HepG2 (cell line): ENCODE results near the gene CPNE1. TPM values are rescaled to one million over a fixed set of nuclear protein-coding genes. Genes with fewer than 3 reads are reported as not detected.

Experiments used
- ARID2 ChIP-seq: sonication (generic); formaldehyde crosslinking; IDR thresholded peaks from 2 replicates; pipeline ENCODE4 v1.8.1; 2022; ENCODE audit warnings: mild to moderate bottlenecking, missing genetic modification reagents, borderline replicate concordance
- LCORL ChIP-seq, 2 experiments: fragments of 450-650 bp in 1 of 2; sonication (generic) in 1 of 2; formaldehyde crosslinking in 1 of 2; IDR thresholded peaks; 2 replicates each; pipeline versions ENCODE4 v1.5.0 to v1.6.1; 2017 to 2020; ENCODE audit warnings: antibody characterized with exemption in 1 of 2, missing genetic modification reagents in 1 of 2
- NFE2 ChIP-seq: sonication (generic); formaldehyde crosslinking; IDR thresholded peaks from 2 replicates; pipeline ENCODE4 v1.4.0; 2020; ENCODE audit warnings: missing genetic modification reagents
- TARDBP ChIP-seq: sonication (generic); formaldehyde crosslinking; IDR thresholded peaks from 2 replicates; pipeline ENCODE4 v1.8.0; 2022; ENCODE audit warnings: mild to moderate bottlenecking, missing genetic modification reagents
- THYN1 ChIP-seq: sonication (generic); formaldehyde crosslinking; IDR thresholded peaks from 2 replicates; pipeline ENCODE4 v1.8.1; 2023; ENCODE audit warnings: low read depth, mild to moderate bottlenecking, moderate library complexity, missing genetic modification reagents, borderline replicate concordance
- ZFP62 ChIP-seq: sonication (generic); formaldehyde crosslinking; IDR thresholded peaks from 2 replicates; pipeline ENCODE4 v1.4.0; 2020; ENCODE audit warnings: missing genetic modification reagents
- ZNF790 ChIP-seq: sonication (generic); formaldehyde crosslinking; IDR thresholded peaks from 2 replicates; pipeline ENCODE4 v1.8.0; 2022; ENCODE audit warnings: missing genetic modification reagents, mild to moderate bottlenecking, borderline replicate concordance
- ZNF891 ChIP-seq: sonication (generic); formaldehyde crosslinking; IDR thresholded peaks from 2 replicates; pipeline ENCODE4 v1.5.0; 2020; ENCODE audit warnings: mild to moderate bottlenecking, missing genetic modification reagents
- ZSCAN9 ChIP-seq: IDR thresholded peaks from 2 replicates; pipeline ENCODE4 v1.6.1; 2016; ENCODE audit warnings: borderline replicate concordance
- polyA plus RNA-seq, 8 experiments: library from polyadenylated mRNA; depleted of rRNA in 3 of 8; stranded (reverse) in 7 of 8; unstranded in 1 of 8; fragments of >200 nt; fragmentation: Illumina TruSeq in 4 of 8; extraction: Trizol in 4 of 8; gene quantifications; 2 replicates each; pipeline versions ENCODE4 v1.2.1 to v1.2.3, GENCODE V29; 2011 to 2016; ENCODE audit warnings: low read depth in 4 of 8, missing spikeins in 1 of 8, mixed read lengths in 1 of 8; ENCODE audit not compliant: insufficient read depth in 1 of 8
- total RNA-seq, 5 experiments: library from RNA; depleted of rRNA; stranded (reverse); fragments of >200 nt; fragmentation: Illumina TruSeq; extraction: Trizol; gene quantifications; 2 replicates each; pipeline ENCODE4 v1.2.3, GENCODE V29; 2016; ENCODE audit warnings: low read depth in 1 of 5
- TF ChIP-seq, protein P1 (sequence below): sonication (generic); formaldehyde crosslinking; IDR thresholded peaks from 2 replicates; pipeline ENCODE4 v1.8.1; 2022; ENCODE audit warnings: low read depth, mild to moderate bottlenecking, missing genetic modification reagents
- TF ChIP-seq, protein P2 (sequence below): sonication (generic); formaldehyde crosslinking; IDR thresholded peaks from 2 replicates; pipeline ENCODE4 v1.4.0; 2020; ENCODE audit warnings: missing genetic modification reagents
- TF ChIP-seq, protein P3 (sequence below): sonication (generic); formaldehyde crosslinking; IDR thresholded peaks from 2 replicates; pipeline ENCODE4 v1.4.0; 2020; ENCODE audit warnings: missing genetic modification reagents
- TF ChIP-seq, protein P4 (sequence below): sonication (generic); formaldehyde crosslinking; IDR thresholded peaks from 2 replicates; pipeline ENCODE4 v1.4.0; 2020; ENCODE audit warnings: missing genetic modification reagents, mild to moderate bottlenecking, borderline replicate concordance
- TF ChIP-seq, protein P5 (sequence below): sonication (generic); formaldehyde crosslinking; IDR thresholded peaks from 2 replicates; pipeline ENCODE4 v1.4.0; 2020; ENCODE audit warnings: missing genetic modification reagents, borderline replicate concordance
- TF ChIP-seq, protein P6 (sequence below): sonication (generic); formaldehyde crosslinking; IDR thresholded peaks from 2 replicates; pipeline ENCODE4 v1.8.0; 2022; ENCODE audit warnings: low read depth, missing genetic modification reagents

The CPNE1 gene
- total and polyA plus RNA-seq, 2 of the 13 experiments (the other 11 are each of a cell fraction or from before 2014, with no cell fraction given), result 408 to 431 TPM

DNA sequence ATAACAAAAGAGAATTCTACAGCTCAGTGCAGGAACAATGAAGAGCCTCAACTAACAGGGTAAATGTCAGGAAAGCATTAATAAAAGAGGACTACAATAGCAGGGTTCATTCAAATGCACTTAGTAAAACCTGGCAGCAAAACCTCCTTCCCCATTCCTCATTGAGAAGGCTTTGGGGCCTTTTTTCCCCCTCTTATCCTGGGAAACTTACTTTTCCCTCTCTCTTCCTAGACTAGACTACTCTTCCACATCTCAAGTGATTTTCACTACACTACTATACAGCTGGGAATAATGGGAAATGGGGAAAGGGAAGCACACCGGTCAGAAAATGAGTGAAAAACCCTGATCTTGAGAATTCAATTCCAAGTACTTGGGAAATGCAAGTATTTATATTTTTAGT lies 44.6 kb upstream of the CPNE1 start (continued):
- TF ChIP-seq, protein P1, sequence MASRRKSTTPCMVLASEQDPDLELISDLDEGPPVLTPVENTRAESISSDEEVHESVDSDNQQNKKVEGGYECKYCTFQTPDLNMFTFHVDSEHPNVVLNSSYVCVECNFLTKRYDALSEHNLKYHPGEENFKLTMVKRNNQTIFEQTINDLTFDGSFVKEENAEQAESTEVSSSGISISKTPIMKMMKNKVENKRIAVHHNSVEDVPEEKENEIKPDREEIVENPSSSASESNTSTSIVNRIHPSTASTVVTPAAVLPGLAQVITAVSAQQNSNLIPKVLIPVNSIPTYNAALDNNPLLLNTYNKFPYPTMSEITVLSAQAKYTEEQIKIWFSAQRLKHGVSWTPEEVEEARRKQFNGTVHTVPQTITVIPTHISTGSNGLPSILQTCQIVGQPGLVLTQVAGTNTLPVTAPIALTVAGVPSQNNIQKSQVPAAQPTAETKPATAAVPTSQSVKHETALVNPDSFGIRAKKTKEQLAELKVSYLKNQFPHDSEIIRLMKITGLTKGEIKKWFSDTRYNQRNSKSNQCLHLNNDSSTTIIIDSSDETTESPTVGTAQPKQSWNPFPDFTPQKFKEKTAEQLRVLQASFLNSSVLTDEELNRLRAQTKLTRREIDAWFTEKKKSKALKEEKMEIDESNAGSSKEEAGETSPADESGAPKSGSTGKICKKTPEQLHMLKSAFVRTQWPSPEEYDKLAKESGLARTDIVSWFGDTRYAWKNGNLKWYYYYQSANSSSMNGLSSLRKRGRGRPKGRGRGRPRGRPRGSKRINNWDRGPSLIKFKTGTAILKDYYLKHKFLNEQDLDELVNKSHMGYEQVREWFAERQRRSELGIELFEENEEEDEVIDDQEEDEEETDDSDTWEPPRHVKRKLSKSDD (CRISPR knock-in tag), result no peak
- TF ChIP-seq, protein P2, sequence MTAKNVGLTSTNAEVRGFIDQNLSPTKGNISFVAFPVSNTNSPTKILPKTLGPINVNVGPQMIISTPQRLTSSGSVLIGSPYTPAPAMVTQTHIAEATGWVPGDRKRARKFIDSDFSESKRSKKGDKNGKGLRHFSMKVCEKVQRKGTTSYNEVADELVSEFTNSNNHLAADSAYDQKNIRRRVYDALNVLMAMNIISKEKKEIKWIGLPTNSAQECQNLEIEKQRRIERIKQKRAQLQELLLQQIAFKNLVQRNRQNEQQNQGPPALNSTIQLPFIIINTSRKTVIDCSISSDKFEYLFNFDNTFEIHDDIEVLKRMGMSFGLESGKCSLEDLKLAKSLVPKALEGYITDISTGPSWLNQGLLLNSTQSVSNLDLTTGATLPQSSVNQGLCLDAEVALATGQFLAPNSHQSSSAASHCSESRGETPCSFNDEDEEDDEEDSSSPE (CRISPR knock-in tag), result no peak
- TF ChIP-seq ZSCAN9 (no peak), LCORL (IDR thresholded peaks at IDR 0.05) (no peak), LCORL (CRISPR knock-in tag; IDR thresholded peaks at IDR 0.05) (no peak), NFE2 (CRISPR knock-in tag) (no peak), ZFP62 (CRISPR knock-in tag) (no peak), ZNF891 (CRISPR knock-in tag) (no peak), THYN1 (CRISPR knock-in tag) (0 out of 2 replicates have a peak, but pooled peaks have one; percentile 60), ZNF790 (no peak), TARDBP (CRISPR knock-in tag) (0 out of 2 replicates have a peak, but pooled peaks have one; percentile 26), ARID2 (peak; percentile 78; the same call in 1 of the 2 replicates)
- TF ChIP-seq, protein P3, sequence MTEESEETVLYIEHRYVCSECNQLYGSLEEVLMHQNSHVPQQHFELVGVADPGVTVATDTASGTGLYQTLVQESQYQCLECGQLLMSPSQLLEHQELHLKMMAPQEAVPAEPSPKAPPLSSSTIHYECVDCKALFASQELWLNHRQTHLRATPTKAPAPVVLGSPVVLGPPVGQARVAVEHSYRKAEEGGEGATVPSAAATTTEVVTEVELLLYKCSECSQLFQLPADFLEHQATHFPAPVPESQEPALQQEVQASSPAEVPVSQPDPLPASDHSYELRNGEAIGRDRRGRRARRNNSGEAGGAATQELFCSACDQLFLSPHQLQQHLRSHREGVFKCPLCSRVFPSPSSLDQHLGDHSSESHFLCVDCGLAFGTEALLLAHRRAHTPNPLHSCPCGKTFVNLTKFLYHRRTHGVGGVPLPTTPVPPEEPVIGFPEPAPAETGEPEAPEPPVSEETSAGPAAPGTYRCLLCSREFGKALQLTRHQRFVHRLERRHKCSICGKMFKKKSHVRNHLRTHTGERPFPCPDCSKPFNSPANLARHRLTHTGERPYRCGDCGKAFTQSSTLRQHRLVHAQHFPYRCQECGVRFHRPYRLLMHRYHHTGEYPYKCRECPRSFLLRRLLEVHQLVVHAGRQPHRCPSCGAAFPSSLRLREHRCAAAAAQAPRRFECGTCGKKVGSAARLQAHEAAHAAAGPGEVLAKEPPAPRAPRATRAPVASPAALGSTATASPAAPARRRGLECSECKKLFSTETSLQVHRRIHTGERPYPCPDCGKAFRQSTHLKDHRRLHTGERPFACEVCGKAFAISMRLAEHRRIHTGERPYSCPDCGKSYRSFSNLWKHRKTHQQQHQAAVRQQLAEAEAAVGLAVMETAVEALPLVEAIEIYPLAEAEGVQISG (CRISPR knock-in tag), result no peak
- TF ChIP-seq, protein P4, sequence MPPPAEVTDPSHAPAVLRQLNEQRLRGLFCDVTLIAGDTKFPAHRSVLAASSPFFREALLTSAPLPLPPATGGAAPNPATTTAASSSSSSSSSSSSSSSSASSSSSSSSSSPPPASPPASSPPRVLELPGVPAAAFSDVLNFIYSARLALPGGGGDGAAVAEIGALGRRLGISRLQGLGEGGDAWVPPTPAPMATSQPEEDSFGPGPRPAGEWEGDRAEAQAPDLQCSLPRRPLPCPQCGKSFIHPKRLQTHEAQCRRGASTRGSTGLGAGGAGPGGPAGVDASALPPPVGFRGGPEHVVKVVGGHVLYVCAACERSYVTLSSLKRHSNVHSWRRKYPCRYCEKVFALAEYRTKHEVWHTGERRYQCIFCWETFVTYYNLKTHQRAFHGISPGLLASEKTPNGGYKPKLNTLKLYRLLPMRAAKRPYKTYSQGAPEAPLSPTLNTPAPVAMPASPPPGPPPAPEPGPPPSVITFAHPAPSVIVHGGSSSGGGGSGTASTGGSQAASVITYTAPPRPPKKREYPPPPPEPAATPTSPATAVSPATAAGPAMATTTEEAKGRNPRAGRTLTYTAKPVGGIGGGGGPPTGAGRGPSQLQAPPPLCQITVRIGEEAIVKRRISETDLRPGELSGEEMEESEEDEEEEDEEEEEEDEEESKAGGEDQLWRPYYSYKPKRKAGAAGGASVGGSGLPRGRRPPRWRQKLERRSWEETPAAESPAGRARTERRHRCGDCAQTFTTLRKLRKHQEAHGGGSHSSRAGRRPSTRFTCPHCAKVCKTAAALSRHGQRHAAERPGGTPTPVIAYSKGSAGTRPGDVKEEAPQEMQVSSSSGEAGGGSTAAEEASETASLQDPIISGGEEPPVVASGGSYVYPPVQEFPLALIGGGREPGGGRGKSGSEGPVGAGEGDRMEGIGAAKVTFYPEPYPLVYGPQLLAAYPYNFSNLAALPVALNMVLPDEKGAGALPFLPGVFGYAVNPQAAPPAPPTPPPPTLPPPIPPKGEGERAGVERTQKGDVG, result no peak
- TF ChIP-seq, protein P5, sequence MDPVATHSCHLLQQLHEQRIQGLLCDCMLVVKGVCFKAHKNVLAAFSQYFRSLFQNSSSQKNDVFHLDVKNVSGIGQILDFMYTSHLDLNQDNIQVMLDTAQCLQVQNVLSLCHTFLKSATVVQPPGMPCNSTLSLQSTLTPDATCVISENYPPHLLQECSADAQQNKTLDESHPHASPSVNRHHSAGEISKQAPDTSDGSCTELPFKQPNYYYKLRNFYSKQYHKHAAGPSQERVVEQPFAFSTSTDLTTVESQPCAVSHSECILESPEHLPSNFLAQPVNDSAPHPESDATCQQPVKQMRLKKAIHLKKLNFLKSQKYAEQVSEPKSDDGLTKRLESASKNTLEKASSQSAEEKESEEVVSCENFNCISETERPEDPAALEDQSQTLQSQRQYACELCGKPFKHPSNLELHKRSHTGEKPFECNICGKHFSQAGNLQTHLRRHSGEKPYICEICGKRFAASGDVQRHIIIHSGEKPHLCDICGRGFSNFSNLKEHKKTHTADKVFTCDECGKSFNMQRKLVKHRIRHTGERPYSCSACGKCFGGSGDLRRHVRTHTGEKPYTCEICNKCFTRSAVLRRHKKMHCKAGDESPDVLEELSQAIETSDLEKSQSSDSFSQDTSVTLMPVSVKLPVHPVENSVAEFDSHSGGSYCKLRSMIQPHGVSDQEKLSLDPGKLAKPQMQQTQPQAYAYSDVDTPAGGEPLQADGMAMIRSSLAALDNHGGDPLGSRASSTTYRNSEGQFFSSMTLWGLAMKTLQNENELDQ (CRISPR knock-in tag), result no peak
- TF ChIP-seq, protein P6, sequence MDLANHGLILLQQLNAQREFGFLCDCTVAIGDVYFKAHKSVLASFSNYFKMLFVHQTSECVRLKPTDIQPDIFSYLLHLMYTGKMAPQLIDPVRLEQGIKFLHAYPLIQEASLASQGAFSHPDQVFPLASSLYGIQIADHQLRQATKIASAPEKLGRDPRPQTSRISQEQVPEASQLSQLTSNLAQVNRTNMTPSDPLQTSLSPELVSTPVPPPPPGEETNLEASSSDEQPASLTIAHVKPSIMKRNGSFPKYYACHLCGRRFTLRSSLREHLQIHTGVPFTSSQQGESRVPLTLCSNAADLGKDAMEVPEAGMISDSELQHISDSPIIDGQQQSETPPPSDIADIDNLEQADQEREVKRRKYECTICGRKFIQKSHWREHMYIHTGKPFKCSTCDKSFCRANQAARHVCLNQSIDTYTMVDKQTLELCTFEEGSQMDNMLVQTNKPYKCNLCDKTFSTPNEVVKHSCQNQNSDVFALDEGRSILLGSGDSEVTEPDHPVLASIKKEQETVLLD (CRISPR knock-in tag), result no peak
